HG02943 (cell line): ENCODE measurements around the gene PRODH.
"Not testable (repeated sequence)": the region's sequence is repeated elsewhere in the genome, so short reads cannot be mapped to it uniquely, and the experiment has no call there.

ENCODE experiments used
- ATAC-seq: cut with Tn5 transposase; IDR thresholded peaks from one replicate; pipeline ENCODE4 v1.9.1; 2021; ENCODE audit warnings: mild to moderate bottlenecking, low read depth, moderate library complexity; ENCODE audit not compliant: unreplicated experiment

Gene PRODH

GRCh38 chr22:18935889-18936529 lies at the start of gene PRODH:
Gene PRODH, minus strand, starts transcription at chr22:18936293. Its CDS starts 6 bp downstream, at chr22:18936287.
- no peak for ATAC-seq

GRCh38 chr22:18985780-18986179 lies 49.7 kb upstream of the PRODH start:
- no peak for ATAC-seq

GRCh38 chr22:18984564-18984963 lies 48.5 kb upstream of the PRODH start:
- no peak for ATAC-seq

GRCh38 chr22:18983120-18983651 lies 47.1 kb upstream of the PRODH start:
- ATAC-seq, result no peak

- ATAC-seq, result no peak
Observed at GRCh38 chr22:18980829-18981228, 44.7 kb upstream of the PRODH start.

- no peak for ATAC-seq
Observed at GRCh38 chr22:18979957-18980356, 43.9 kb upstream of the PRODH start.

GRCh38 chr22:18978506-18978905 lies 42.4 kb upstream of the PRODH start:
- ATAC-seq, result no peak

GRCh38 chr22:18977824-18978425 lies 41.8 kb upstream of the PRODH start:
- ATAC-seq, result no peak

- ATAC-seq, result no peak
Observed at GRCh38 chr22:18976197-18976751, 40.2 kb upstream of the PRODH start.

GRCh38 chr22:18975434-18976196 lies 39.5 kb upstream of the PRODH start:
- ATAC-seq, result no peak

GRCh38 chr22:18974477-18975180 lies 38.5 kb upstream of the PRODH start:
- ATAC-seq, result no peak

- no peak for ATAC-seq
Observed at GRCh38 chr22:18973264-18974031, 37.4 kb upstream of the PRODH start.

- ATAC-seq, result not testable (repeated sequence)
Observed at GRCh38 chr22:18972591-18972990, 36.5 kb upstream of the PRODH start.

- ATAC-seq, result not testable (repeated sequence)
Observed at GRCh38 chr22:18972029-18972428, 35.9 kb upstream of the PRODH start.

GRCh38 chr22:18971321-18971751 lies 35.2 kb upstream of the PRODH start:
- ATAC-seq, result no peak

- no peak for ATAC-seq
Observed at GRCh38 chr22:18970948-18971315, 34.8 kb upstream of the PRODH start.

- no peak for ATAC-seq
Observed at GRCh38 chr22:18970176-18970947, 34.3 kb upstream of the PRODH start.

GRCh38 chr22:18969158-18969942 lies 33.3 kb upstream of the PRODH start:
- ATAC-seq, result not testable (repeated sequence)
